Measurements from ENCODE around the gene BOD1L1. TPM values are rescaled to one million over a fixed set of nuclear protein-coding genes. Genes with fewer than 3 reads are reported as not detected.
A peak's percentile ranks its signal among the peaks of the same experiment; 100 is the strongest.

BOD1L1 gene
- total and polyA plus RNA-seq, 2 experiments from 2014 or later: 11.9 to 29.1 TPM

DNA sequence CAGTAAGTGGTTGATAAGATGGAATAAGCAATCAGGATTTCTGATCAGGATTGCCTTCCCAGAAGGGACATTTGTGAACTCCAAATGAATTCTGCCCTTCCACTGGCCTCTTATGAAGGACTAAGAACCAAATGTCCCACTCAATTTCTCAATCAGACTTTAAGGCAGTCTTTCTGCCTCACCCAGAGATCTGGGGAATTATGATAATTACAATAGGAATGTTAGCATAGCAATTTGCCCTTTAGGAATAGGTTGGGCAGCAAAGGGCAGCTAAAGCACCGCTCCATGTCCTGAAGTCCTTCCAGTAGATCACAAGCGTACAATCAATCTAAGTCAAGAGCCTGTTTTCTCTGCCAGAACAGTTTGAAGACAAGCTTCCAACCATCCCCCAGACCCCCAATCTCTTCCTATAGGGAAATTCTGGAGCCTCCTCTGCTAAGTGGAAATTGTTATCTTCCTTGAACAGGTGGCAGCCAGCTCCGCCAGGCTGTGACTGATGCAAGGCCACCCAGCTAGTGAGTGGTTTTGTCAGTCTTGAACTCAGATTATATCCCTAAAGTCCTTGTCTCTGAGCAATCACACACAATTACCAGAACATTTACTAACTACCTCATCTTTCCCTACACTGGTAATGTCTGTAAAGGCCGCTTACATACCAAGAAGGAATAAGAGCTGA lies 101.8 kb downstream of the BOD1L1 start:
- Histone ChIP-seq H3K9me3 (ENCODE audit: low read depth) (peaks cover 3% of the 10 kb centered on the region), H3K4me1 (ENCODE audit: insufficient read depth) (no peaks in the 10 kb centered on the region), H3K27ac (no peak overlapping the region), H3K4me2 (no peak overlapping the region), H4K20me1 (ENCODE audit: insufficient read depth, poor library complexity, severe bottlenecking) (no peaks in the 10 kb centered on the region), H3K4me3 (no peak overlapping the region), H3K9me2 (replicated peaks; ENCODE audit: insufficient read depth) (no peaks in the 10 kb centered on the region), H3K36me3 (replicated peaks; ENCODE audit: insufficient read depth, low read depth) (no peaks in the 10 kb centered on the region), H3K79me2 (no peaks in the 10 kb centered on the region), H2AFZ (no peak overlapping the region), H3K27me3 (peaks cover 96% of the 10 kb centered on the region)
- DNase-seq (ENCODE audit: low spot score): no peak
- TF ChIP-seq EZH2 (IDR thresholded peaks at IDR 0.05; ENCODE audit: borderline replicate concordance): no peak
- no peak for TF ChIP-seq EZH2phosphoT487 (IDR thresholded peaks at IDR 0.05; ENCODE audit: low read depth, severe bottlenecking, unreplicated experiment)
- TF ChIP-seq, protein P1, sequence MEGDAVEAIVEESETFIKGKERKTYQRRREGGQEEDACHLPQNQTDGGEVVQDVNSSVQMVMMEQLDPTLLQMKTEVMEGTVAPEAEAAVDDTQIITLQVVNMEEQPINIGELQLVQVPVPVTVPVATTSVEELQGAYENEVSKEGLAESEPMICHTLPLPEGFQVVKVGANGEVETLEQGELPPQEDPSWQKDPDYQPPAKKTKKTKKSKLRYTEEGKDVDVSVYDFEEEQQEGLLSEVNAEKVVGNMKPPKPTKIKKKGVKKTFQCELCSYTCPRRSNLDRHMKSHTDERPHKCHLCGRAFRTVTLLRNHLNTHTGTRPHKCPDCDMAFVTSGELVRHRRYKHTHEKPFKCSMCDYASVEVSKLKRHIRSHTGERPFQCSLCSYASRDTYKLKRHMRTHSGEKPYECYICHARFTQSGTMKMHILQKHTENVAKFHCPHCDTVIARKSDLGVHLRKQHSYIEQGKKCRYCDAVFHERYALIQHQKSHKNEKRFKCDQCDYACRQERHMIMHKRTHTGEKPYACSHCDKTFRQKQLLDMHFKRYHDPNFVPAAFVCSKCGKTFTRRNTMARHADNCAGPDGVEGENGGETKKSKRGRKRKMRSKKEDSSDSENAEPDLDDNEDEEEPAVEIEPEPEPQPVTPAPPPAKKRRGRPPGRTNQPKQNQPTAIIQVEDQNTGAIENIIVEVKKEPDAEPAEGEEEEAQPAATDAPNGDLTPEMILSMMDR (IDR thresholded peaks at IDR 0.05; ENCODE audit: poor library complexity): no peak
- WGBS (ENCODE audit: low lambda C conversion rate, missing lambda C conversion rate): 68% methylated on average over 4 of the region's 4 CpGs

- Histone ChIP-seq H3K9me2 (replicated peaks; ENCODE audit: insufficient read depth) (no peaks in the 10 kb centered on the region), H3K4me3 (no peak overlapping the region), H4K20me1 (ENCODE audit: insufficient read depth, poor library complexity, severe bottlenecking) (no peaks in the 10 kb centered on the region), H3K27ac (no peak overlapping the region), H3K4me1 (ENCODE audit: insufficient read depth) (no peaks in the 10 kb centered on the region), H3K79me2 (no peaks in the 10 kb centered on the region), H3K4me2 (no peak overlapping the region), H2AFZ (no peak overlapping the region), H3K9me3 (ENCODE audit: low read depth) (peaks cover 3% of the 10 kb centered on the region), H3K36me3 (replicated peaks; ENCODE audit: insufficient read depth, low read depth) (no peaks in the 10 kb centered on the region), H3K27me3 (peaks cover 87% of the 10 kb centered on the region)
- WGBS (ENCODE audit: low lambda C conversion rate, missing lambda C conversion rate): 57% methylated on average over 35 of the region's 36 CpGs
- peak; percentile 12 for TF ChIP-seq EZH2 (IDR thresholded peaks at IDR 0.05; ENCODE audit: borderline replicate concordance)
- TF ChIP-seq EZH2phosphoT487 (IDR thresholded peaks at IDR 0.05; ENCODE audit: low read depth, severe bottlenecking, unreplicated experiment): no peak
- TF ChIP-seq, protein P1 (IDR thresholded peaks at IDR 0.05; ENCODE audit: poor library complexity): no peak
- no peak for DNase-seq (ENCODE audit: low spot score)
Observed at GRCh38 chr4:13524504-13525243, 102.9 kb downstream of the BOD1L1 start.

DNA sequence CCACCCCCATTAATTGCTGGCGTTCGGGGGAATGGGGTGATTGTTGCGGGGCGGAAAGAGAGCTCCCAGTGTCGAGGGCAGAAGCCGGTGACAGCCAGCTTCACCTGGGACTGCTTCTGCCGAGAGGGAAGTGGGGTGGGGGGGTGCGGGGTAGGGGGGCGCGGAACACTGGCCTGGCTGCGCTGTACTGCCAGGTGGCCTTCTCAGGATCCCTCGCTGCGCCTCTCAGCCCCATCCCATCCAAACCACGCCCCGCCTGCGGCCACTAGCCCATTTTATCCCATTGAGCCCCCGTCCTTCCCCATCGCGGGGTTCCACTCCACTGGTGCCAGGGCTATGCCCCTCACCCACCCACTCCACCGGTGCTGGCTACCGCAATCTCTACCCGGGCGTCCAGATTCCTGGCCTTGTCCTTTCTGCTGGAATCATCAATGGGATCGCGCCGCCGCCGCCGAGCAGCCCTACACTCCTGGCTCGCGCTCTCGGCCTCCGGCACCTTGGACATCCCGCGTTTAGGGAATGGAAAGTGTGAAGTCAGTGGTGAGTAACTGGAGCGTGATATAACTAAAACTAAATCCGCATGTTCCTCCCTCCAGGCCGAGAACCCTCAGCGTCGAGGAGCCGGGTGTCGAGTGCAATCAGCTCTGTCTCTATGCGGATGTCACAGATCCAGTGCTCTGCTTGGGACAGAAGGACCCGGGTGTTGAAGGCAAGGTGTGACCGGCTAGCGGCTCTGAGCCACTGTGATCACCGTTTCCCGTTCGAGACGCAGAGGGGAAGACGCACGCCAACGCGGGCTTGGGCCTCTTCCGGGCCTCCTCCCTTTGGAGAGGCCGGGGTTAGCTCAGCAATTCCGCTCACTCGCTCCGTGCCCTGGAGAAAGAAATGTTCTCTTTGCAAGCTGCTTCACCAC lies 103.7 kb downstream of the BOD1L1 start:
- H3K4me2 ChIP-seq: no peak overlapping the region
- no peak overlapping the region for H2AFZ ChIP-seq
- no peak overlapping the region for H3K27ac ChIP-seq
- WGBS (ENCODE audit: low lambda C conversion rate, missing lambda C conversion rate): 68% methylated on average over 50 of the region's 59 CpGs
- no peaks in the 10 kb centered on the region for H3K79me2 ChIP-seq
- DNase-seq (ENCODE audit: low spot score): no peak
- H4K20me1 ChIP-seq (ENCODE audit: insufficient read depth, poor library complexity, severe bottlenecking): no peaks in the 10 kb centered on the region
- H3K4me3 ChIP-seq: no peak overlapping the region
- TF ChIP-seq, protein P1 (IDR thresholded peaks at IDR 0.05; ENCODE audit: poor library complexity): no peak
- TF ChIP-seq EZH2phosphoT487 (IDR thresholded peaks at IDR 0.05; ENCODE audit: low read depth, severe bottlenecking, unreplicated experiment): no peak
- TF ChIP-seq EZH2 (IDR thresholded peaks at IDR 0.05; ENCODE audit: borderline replicate concordance): no peak
- no peaks in the 10 kb centered on the region for H3K36me3 ChIP-seq (replicated peaks; ENCODE audit: insufficient read depth, low read depth)
- H3K4me1 ChIP-seq (ENCODE audit: insufficient read depth): no peaks in the 10 kb centered on the region
- H3K9me3 ChIP-seq (ENCODE audit: low read depth): peaks cover 3% of the 10 kb centered on the region
- no peaks in the 10 kb centered on the region for H3K9me2 ChIP-seq (replicated peaks; ENCODE audit: insufficient read depth)
- peaks cover 87% of the 10 kb centered on the region for H3K27me3 ChIP-seq
